ENCODE results near the gene CLPTM1. TPM values are rescaled to one million over a fixed set of nuclear protein-coding genes. Genes with fewer than 3 reads are reported as not detected.

Gene CLPTM1
- total RNA-seq, 2 donors from 2014 or later = 90.7 to 107 TPM

GRCh38 chr19:45030825-45031224 lies 75.6 kb downstream of the CLPTM1 start:
- intact Hi-C loops (cut with DNase I) = no loop called here
- ATAC-seq (no peak), DNase-seq (no peak)

GRCh38 chr19:45032421-45032820 lies 77.2 kb downstream of the CLPTM1 start:
- DNase-seq = no peak
- intact Hi-C loops (cut with DNase I) = no loop called here
- ATAC-seq = no peak

- intact Hi-C loops (cut with DNase I) = no loop called here
- DNase-seq (no peak), ATAC-seq (no peak)
These were observed 80.6 kb downstream of the CLPTM1 start for GRCh38 chr19:45035755-45036154.

GRCh38 chr19:45037393-45038169 lies 82.4 kb downstream of the CLPTM1 start:
- intact Hi-C loops (cut with DNase I) = no loop called here
- DNase-seq (peak; percentile 35), ATAC-seq (no peak)

- intact Hi-C loops (cut with DNase I) = no loop called here
- peak; percentile 99 for ATAC-seq
These were observed 84.0 kb downstream of the CLPTM1 start, which contains the start of gene CLASRP for GRCh38 chr19:45038931-45039893. Gene CLASRP, plus strand, starts transcription at chr19:45039045. Its CDS starts 1,168 bp downstream, at chr19:45040213.

GRCh38 chr19:45040059-45040771 lies 85.0 kb downstream of the CLPTM1 start:
- ATAC-seq = no peak

More at GRCh38 chr19:45038931-45039893, 84.0 kb downstream of the CLPTM1 start, which contains the start of gene CLASRP:
- peak; percentile 94 for DNase-seq

GRCh38 chr19:45041125-45041524 lies 85.9 kb downstream of the CLPTM1 start:
- intact Hi-C loops (cut with DNase I) = no loop called here

More at GRCh38 chr19:45040059-45040771, 85.0 kb downstream of the CLPTM1 start:
- intact Hi-C loops (cut with DNase I) = no loop called here
- DNase-seq = no peak

More at GRCh38 chr19:45041125-45041524, 85.9 kb downstream of the CLPTM1 start:
- ATAC-seq (no peak), DNase-seq (no peak)

Other genes starting within 250 kb of the CLPTM1 start
- 10 to 100 TPM; 22.6 to 65.0 TPM for gene BCL3, start 206.7 kb upstream of the CLPTM1 start, total RNA-seq
- not detected for gene CBLC, start 177.5 kb upstream of the CLPTM1 start, total RNA-seq
- 10 to 100 TPM; 76.4 to 76.9 TPM for gene BCAM, start 146.3 kb upstream of the CLPTM1 start, total RNA-seq
- gene NECTIN2, start 109.1 kb upstream of the CLPTM1 start, total RNA-seq = 10 to 100 TPM; 54.0 to 94.1 TPM
- gene TOMM40, start 64.1 kb upstream of the CLPTM1 start, total RNA-seq = 10 to 100 TPM; 43.0 to 63.1 TPM
- 10 to 100 TPM; 43.5 to 67.4 TPM for gene APOE, start 49.6 kb upstream of the CLPTM1 start, total RNA-seq
- 1 to 10 TPM; 2.7 to 4.6 TPM for gene APOC1, start 40.8 kb upstream of the CLPTM1 start, total RNA-seq
- not detected for gene APOC4, start 13.1 kb upstream of the CLPTM1 start, total RNA-seq
- not detected for gene APOC2, start 9.3 kb upstream of the CLPTM1 start, total RNA-seq
- gene RELB, start 46.1 kb downstream of the CLPTM1 start, total RNA-seq = 10 to 100 TPM in 1 of 2 donors, 1 to 10 TPM in 1; 4.4 to 10.7 TPM
- gene CLASRP, start 83.7 kb downstream of the CLPTM1 start, total RNA-seq = 10 to 100 TPM; 34.0 to 47.7 TPM
- gene ZNF296, start 121.1 kb downstream of the CLPTM1 start, total RNA-seq = under 1 TPM; 0.44 to 0.73 TPM
- gene GEMIN7, start 123.9 kb downstream of the CLPTM1 start, total RNA-seq = 10 to 100 TPM; 13.9 to 14.1 TPM
- gene PPP1R37, start 137.8 kb downstream of the CLPTM1 start, total RNA-seq = 10 to 100 TPM; 19.4 to 21.4 TPM
- gene NKPD1, start 205.6 kb downstream of the CLPTM1 start, total RNA-seq = under 1 TPM in 1 of 2 donors, not detected in 1; 0.05 TPM
- gene TRAPPC6A, start 222.9 kb downstream of the CLPTM1 start, total RNA-seq = 10 to 100 TPM; 13.6 to 14.3 TPM
- 1 to 10 TPM; 6.1 to 7.0 TPM for gene BLOC1S3, start 223.4 kb downstream of the CLPTM1 start, total RNA-seq